Activated B cell treated with CpG ODN at 0.5 μM for 24 hours (primary cell): ENCODE data around the gene ZNHIT2. TPM values are rescaled to one million over a fixed set of nuclear protein-coding genes. Genes with fewer than 3 reads are reported as not detected.

Source experiments
- ATAC-seq: fragments of 200-7000 bp; cut with Tn5 transposase; one replicate; pipeline ENCODE4 v1.10.0; 2021; ENCODE audit warnings: low read depth, mild to moderate bottlenecking, moderate library complexity
- CTCF ChIA-PET: fragments of 350-600 bp; sonication (Branson Sonifier 250); formaldehyde crosslinking; loops from one replicate; lab custom pipeline; 2021; ENCODE audit warnings: antibody characterized with exemption; lab: Charles Lee
- POLR2A ChIA-PET: fragments of 350-600 bp; sonication (Branson Sonifier 250); formaldehyde crosslinking; loops from one replicate; lab custom pipeline; 2021; ENCODE audit warnings: antibody characterized with exemption; lab: Charles Lee
- DNase-seq: peaks from one replicate; pipeline ENCODE4 v3.0.0; 2022
- H3K27ac Mint-ChIP-seq: one replicate; pipeline ENCODE4 v1.8.0; 2020; ENCODE audit warnings: mixed read lengths
- H3K27me3 Mint-ChIP-seq: one replicate; pipeline ENCODE4 v1.8.0; 2021; ENCODE audit warnings: mixed read lengths
- H3K36me3 Mint-ChIP-seq: one replicate; pipeline ENCODE4 v1.8.0; 2021; ENCODE audit warnings: low read depth, mixed read lengths
- H3K4me1 Mint-ChIP-seq: one replicate; pipeline ENCODE4 v1.8.0; 2021; ENCODE audit warnings: mixed read lengths
- H3K4me3 Mint-ChIP-seq: one replicate; pipeline ENCODE4 v1.8.0; 2020; ENCODE audit warnings: mild to moderate bottlenecking, mixed read lengths
- H3K9me3 Mint-ChIP-seq: one replicate; pipeline ENCODE4 v1.8.0; 2020; ENCODE audit warnings: mixed read lengths
- intact Hi-C: fragments of 100-400 bp; cut with micrococcal nuclease; formaldehyde crosslinking; loops from one replicate; pipeline ENCODE4 v1.15.1; 2024
- total RNA-seq: library from RNA; stranded (reverse); gene quantifications from 2 replicates; pipeline ENCODE4 v1.2.3, GENCODE V29; 2022
- TF ChIP-seq, protein P1 (sequence below): fragments of 200-600 bp; IDR thresholded peaks from one replicate; pipeline ENCODE4 v1.8.0; 2022; ENCODE audit warnings: antibody characterized with exemption, mild to moderate bottlenecking

The ZNHIT2 gene
- total RNA-seq, 1 donor from 2014 or later, result 13.4 TPM

DNA sequence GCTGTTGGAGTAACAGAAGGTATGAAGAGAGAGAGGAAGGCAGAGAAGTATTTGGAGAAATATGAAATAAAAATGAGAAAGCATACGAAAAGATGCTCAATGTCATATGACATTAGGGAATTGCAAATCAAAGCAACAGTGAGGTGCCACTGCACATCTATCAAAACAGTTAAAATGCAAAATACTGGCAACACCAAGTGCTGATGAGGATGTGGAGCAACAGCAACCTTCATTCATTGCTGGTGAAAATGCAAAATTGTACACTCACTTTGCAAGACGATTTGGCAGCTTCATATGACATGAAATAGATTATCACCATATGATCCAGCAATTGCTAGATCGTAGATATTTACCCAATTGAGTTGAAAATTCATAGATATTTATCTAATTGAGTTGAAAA is 43.1 kb upstream of the ZNHIT2 start:
- Mint-ChIP-seq H3K36me3 (no peaks in the 10 kb centered on the region), H3K27me3 (no peaks in the 10 kb centered on the region), H3K9me3 (no peaks in the 10 kb centered on the region), H3K27ac (no peak overlapping the region), H3K4me3 (no peak overlapping the region), H3K4me1 (peaks cover 7% of the 10 kb centered on the region)
- TF ChIP-seq, protein P1, sequence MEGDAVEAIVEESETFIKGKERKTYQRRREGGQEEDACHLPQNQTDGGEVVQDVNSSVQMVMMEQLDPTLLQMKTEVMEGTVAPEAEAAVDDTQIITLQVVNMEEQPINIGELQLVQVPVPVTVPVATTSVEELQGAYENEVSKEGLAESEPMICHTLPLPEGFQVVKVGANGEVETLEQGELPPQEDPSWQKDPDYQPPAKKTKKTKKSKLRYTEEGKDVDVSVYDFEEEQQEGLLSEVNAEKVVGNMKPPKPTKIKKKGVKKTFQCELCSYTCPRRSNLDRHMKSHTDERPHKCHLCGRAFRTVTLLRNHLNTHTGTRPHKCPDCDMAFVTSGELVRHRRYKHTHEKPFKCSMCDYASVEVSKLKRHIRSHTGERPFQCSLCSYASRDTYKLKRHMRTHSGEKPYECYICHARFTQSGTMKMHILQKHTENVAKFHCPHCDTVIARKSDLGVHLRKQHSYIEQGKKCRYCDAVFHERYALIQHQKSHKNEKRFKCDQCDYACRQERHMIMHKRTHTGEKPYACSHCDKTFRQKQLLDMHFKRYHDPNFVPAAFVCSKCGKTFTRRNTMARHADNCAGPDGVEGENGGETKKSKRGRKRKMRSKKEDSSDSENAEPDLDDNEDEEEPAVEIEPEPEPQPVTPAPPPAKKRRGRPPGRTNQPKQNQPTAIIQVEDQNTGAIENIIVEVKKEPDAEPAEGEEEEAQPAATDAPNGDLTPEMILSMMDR, result no peak
- ChIA-PET CTCF (no interaction called here), POLR2A (no interaction called here)
- ATAC-seq (no peak), DNase-seq (no peak)
- intact Hi-C loops, result no loop called here

- TF ChIP-seq, protein P1, result no peak
- ChIA-PET CTCF (interaction anchor here (0.6 kb wide), 1 partner anchor 218 kb away, joined by 3 read pairs; no protein-coding TSS in a partner anchor), POLR2A (no interaction called here)
- H3K4me1 Mint-ChIP-seq, result peaks cover 7% of the 10 kb centered on the region
- H3K9me3 Mint-ChIP-seq, result no peaks in the 10 kb centered on the region
- ATAC-seq (peak; percentile 34), DNase-seq (no peak)
- no peak overlapping the region for H3K27ac Mint-ChIP-seq
- intact Hi-C loops, result no loop called here
- H3K36me3 Mint-ChIP-seq, result no peaks in the 10 kb centered on the region
- no peaks in the 10 kb centered on the region for H3K27me3 Mint-ChIP-seq
- H3K4me3 Mint-ChIP-seq, result no peak overlapping the region
Measured at GRCh38 chr11:65159012-65159411, 41.5 kb upstream of the ZNHIT2 start.

GRCh38 chr11:65157336-65157735 is 39.8 kb upstream of the ZNHIT2 start:
- ATAC-seq (no peak), DNase-seq (no peak)
- intact Hi-C loops, result no loop called here
- Mint-ChIP-seq H3K4me3 (no peak overlapping the region), H3K27me3 (no peaks in the 10 kb centered on the region), H3K36me3 (no peaks in the 10 kb centered on the region), H3K27ac (no peak overlapping the region), H3K9me3 (no peaks in the 10 kb centered on the region), H3K4me1 (peaks cover 12% of the 10 kb centered on the region)
- TF ChIP-seq, protein P1, result no peak
- ChIA-PET CTCF (no interaction called here), POLR2A (interaction anchor here (0.7 to 1.0 kb wide), 3 partner anchors 12 to 56 kb away, joined by 4 to 5 read pairs (median 4); partner anchors contain the start of gene SYVN1)

DNA sequence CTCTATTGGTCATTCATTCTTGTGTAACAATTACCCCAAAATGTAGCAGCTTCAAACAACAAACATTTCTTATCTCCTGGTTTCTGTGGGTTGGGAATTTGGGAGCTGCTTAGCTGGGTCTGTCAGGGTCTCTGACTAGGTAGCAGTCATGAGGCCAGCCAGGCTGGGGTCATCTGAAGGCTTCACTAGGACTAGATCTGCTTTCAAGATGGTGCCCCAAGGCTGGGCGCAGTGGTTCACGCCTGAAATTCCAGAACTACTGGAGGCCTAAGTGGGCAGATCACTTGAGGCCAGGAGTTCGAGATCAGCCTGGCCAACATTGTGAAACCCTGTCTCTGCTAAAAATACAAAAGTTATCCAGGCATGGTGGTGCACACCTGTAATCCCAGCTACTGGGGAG is 39.4 kb upstream of the ZNHIT2 start:
- ChIA-PET POLR2A (interaction anchor here (0.7 to 1.0 kb wide), 2 partner anchors 12 to 22 kb away, joined by 4 read pairs; partner anchors contain the start of gene SYVN1), CTCF (no interaction called here)
- peaks cover 16% of the 10 kb centered on the region for H3K4me1 Mint-ChIP-seq
- no peaks in the 10 kb centered on the region for H3K36me3 Mint-ChIP-seq
- TF ChIP-seq, protein P1, result no peak
- H3K9me3 Mint-ChIP-seq, result no peaks in the 10 kb centered on the region
- no peak overlapping the region for H3K4me3 Mint-ChIP-seq
- no peak overlapping the region for H3K27ac Mint-ChIP-seq
- ATAC-seq (no peak), DNase-seq (no peak)
- no peaks in the 10 kb centered on the region for H3K27me3 Mint-ChIP-seq
- intact Hi-C loops, result no loop called here

DNA sequence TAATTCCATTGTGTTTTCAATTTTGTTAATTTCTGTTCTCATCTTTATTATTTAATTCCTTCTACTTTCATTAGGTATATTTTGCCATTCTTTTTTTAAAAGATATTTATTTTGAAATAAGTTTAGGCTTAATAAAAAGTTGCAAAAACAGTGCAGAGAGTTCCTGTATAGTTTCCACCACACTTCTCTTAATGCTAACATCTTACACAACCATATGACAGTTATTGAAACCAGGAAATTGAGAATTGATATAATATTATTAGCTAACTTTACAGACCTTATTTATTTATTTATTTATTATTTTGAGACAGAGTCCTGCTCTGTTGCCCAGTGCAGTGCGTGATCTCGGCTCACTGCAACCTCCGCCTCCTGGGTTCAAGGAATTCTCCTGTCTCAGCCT is 38.8 kb upstream of the ZNHIT2 start:
- H3K4me1 Mint-ChIP-seq, result peaks cover 19% of the 10 kb centered on the region
- CTCF ChIA-PET, result no interaction called here
- no peaks in the 10 kb centered on the region for H3K36me3 Mint-ChIP-seq
- DNase-seq, result no peak
- no peak overlapping the region for H3K4me3 Mint-ChIP-seq
- TF ChIP-seq, protein P1, result no peak
- ATAC-seq, result no peak
- no peaks in the 10 kb centered on the region for H3K27me3 Mint-ChIP-seq
- H3K27ac Mint-ChIP-seq, result no peak overlapping the region
- POLR2A ChIA-PET, result interaction anchor here (1.0 kb wide), 1 partner anchor 21 kb away, joined by 4 read pairs; the partner anchor contains the start of gene SYVN1
- intact Hi-C loops, result no loop called here
- no peaks in the 10 kb centered on the region for H3K9me3 Mint-ChIP-seq
